Colonic mucosa (tissue), 4 donors: ENCODE results near the gene LINGO1. TPM values are rescaled to one million over a fixed set of nuclear protein-coding genes. Genes with fewer than 3 reads are reported as not detected.

Experiments
- DNase-seq: peaks from one replicate; pipeline ENCODE4 v3.0.0-alpha.2; 2020
- H3K27ac ChIP-seq: fragments of 200-600 bp; one replicate; pipeline ENCODE4 v1.8.0; 2021
- H3K27me3 ChIP-seq: fragments of 200-600 bp; one replicate; pipeline ENCODE4 v1.8.0; 2021
- H3K36me3 ChIP-seq: fragments of 200-600 bp; one replicate; pipeline ENCODE4 v1.8.0; 2021
- H3K4me1 ChIP-seq: fragments of 200-600 bp; one replicate; pipeline ENCODE4 v1.8.0; 2021; ENCODE audit warnings: mild to moderate bottlenecking
- H3K4me3 ChIP-seq: fragments of 200-600 bp; one replicate; pipeline ENCODE4 v1.8.0; 2021
- H3K9ac ChIP-seq, 2 donors: one replicate each; pipeline ENCODE4 v1.7.0; 2013; ENCODE audit warnings: control low read depth in 2 of 2, low read depth in 2 of 2, low read length in 2 of 2
- H3K9me3 ChIP-seq: fragments of 200-600 bp; one replicate; pipeline ENCODE4 v1.8.0; 2021
- intact Hi-C: fragments of 100-400 bp; cut with DNase I; formaldehyde crosslinking; loops from one replicate; pipeline ENCODE4 v1.14.1; 2022
- total RNA-seq, 2 donors: library from RNA; stranded (reverse); fragmentation: NEBNext Ultra II Directional in 1 of 2; extraction: Animal tissue kit (Norgen Biotek cat#: 25700) in 1 of 2; gene quantifications; one replicate each; pipeline ENCODE4 v1.2.1, GENCODE V29; 2021
- TF ChIP-seq, protein P1 (sequence below): fragments of 200-600 bp; IDR thresholded peaks from one replicate; pipeline ENCODE4 v1.8.0; 2022; ENCODE audit warnings: antibody characterized with exemption, mild to moderate bottlenecking
- donor health status: healthy.
- donor health status: DM: no; HTN: no; CAD: no.
- donor health status: DM: no; HTN: no; CAD: no.

Gene LINGO1
- total RNA-seq, 2 donors from 2014 or later = 0.79 to 1.1 TPM

DNA sequence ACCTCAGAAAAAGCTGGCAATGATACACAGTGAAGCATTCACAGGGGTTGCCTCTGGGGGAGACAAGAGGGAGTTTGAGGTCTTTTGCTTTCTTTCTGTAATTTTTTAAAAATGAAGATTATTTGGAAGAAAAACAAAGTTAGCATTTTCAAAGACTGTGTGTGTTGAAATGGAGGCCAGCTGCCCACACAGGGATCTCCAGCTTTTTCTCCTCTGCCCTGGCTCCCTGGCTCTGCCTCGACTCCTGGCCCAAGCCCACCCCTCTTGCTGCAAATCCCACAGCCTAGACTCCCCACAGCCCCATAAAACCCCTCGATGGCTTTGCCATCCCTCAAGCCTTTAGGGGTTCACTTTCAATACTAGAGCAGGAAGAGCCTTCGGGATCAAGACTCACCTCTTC lies 68.4 kb downstream of the LINGO1 start:
- Histone ChIP-seq H3K4me3 (no peak overlapping the region), H3K27me3 (no peaks in the 10 kb centered on the region), H3K9me3 (no peaks in the 10 kb centered on the region), H3K4me1 (no peaks in the 10 kb centered on the region), H3K27ac (no peak overlapping the region), H3K9ac (no peak overlapping the region), H3K36me3 (no peaks in the 10 kb centered on the region)
- DNase-seq = no peak
- intact Hi-C loops = no loop called here
- TF ChIP-seq, protein P1, sequence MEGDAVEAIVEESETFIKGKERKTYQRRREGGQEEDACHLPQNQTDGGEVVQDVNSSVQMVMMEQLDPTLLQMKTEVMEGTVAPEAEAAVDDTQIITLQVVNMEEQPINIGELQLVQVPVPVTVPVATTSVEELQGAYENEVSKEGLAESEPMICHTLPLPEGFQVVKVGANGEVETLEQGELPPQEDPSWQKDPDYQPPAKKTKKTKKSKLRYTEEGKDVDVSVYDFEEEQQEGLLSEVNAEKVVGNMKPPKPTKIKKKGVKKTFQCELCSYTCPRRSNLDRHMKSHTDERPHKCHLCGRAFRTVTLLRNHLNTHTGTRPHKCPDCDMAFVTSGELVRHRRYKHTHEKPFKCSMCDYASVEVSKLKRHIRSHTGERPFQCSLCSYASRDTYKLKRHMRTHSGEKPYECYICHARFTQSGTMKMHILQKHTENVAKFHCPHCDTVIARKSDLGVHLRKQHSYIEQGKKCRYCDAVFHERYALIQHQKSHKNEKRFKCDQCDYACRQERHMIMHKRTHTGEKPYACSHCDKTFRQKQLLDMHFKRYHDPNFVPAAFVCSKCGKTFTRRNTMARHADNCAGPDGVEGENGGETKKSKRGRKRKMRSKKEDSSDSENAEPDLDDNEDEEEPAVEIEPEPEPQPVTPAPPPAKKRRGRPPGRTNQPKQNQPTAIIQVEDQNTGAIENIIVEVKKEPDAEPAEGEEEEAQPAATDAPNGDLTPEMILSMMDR = no peak

DNA sequence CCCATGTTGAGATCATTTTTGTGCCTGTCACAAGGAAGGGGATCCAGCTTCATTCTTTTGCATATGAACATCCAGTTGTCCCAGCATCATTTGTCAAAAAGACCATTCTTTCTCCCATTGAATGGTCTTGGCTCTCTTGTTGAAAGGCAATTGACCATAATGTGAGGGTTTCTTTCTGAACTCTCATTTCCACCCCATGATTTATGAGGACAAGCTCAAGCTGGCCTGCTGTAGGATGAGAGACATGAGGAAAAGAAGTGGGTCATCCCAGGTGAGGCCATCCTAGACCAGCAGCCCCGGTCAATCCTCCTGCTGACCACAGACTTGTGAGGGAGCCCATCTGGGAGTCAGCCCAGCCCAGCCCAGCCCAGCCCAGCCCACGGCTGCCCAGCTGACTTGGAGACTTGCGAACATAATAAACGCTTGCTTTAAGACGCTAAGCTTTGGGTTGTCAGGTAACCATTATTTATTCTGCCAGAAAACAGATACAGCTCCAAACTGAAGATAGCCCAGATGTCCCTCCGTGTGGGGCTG lies 69.0 kb downstream of the LINGO1 start:
- intact Hi-C loops = no loop called here
- no peak for DNase-seq

More for the DNA sequence above, 69.0 kb downstream of the LINGO1 start:
- H3K9ac ChIP-seq = no peak overlapping the region
- H3K27me3 ChIP-seq = no peaks in the 10 kb centered on the region
- no peak overlapping the region for H3K4me3 ChIP-seq
- H3K9me3 ChIP-seq = no peaks in the 10 kb centered on the region
- TF ChIP-seq, protein P1 = no peak
- H3K27ac ChIP-seq = no peak overlapping the region
- no peaks in the 10 kb centered on the region for H3K4me1 ChIP-seq
- H3K36me3 ChIP-seq = no peaks in the 10 kb centered on the region

Other genes starting within 250 kb of the LINGO1 start
- 10 to 100 TPM; 33.5 to 54.4 TPM for gene PEAK1, start 212.8 kb downstream of the LINGO1 start, total RNA-seq
- 10 to 100 TPM; 32.9 to 37.1 TPM for gene HMG20A, start 212.0 kb downstream of the LINGO1 start, total RNA-seq